GM23338 (cell line): ENCODE measurements around the gene JAK2. TPM values are rescaled to one million over a fixed set of nuclear protein-coding genes. Genes with fewer than 3 reads are reported as not detected.

Experiments used
- ATAC-seq: fragments of 200-7000 bp; cut with Tn5 transposase; 3 replicates; pipeline ENCODE4 v1.9.1; 2020
- DNase-seq: peaks from one replicate; pipeline ENCODE4 v3.0.0-alpha.2; 2015; ENCODE audit warnings: low spot score
- H2AFZ ChIP-seq: fragments of 200-600 bp; sonication (generic); 2 replicates; pipeline ENCODE4 v1.8.0; 2016; ENCODE audit warnings: antibody characterized with exemption, mild to moderate bottlenecking, moderate library complexity
- H3F3A ChIP-seq: fragments of 200-600 bp; sonication (generic); replicated peaks from 2 replicates; pipeline ENCODE4 v1.8.0; 2017; ENCODE audit warnings: antibody characterized with exemption, mixed run types, low read depth
- H3K27ac ChIP-seq: fragments of 200-600 bp; sonication (generic); 2 replicates; pipeline ENCODE4 v1.6.1; 2016; ENCODE audit warnings: low read depth
- H3K27me3 ChIP-seq: fragments of 200-600 bp; sonication (generic); 2 replicates; pipeline ENCODE4 v1.8.0; 2016; ENCODE audit warnings: mild to moderate bottlenecking, mixed run types, moderate library complexity; ENCODE audit not compliant: insufficient read depth
- H3K36me3 ChIP-seq: fragments of 200-600 bp; sonication (generic); 2 replicates; pipeline ENCODE4 v1.8.0; 2016; ENCODE audit warnings: mild to moderate bottlenecking; ENCODE audit not compliant: insufficient read depth
- H3K4me1 ChIP-seq: fragments of 200-600 bp; sonication (generic); 2 replicates; pipeline ENCODE4 v1.8.0; 2016; ENCODE audit warnings: mild to moderate bottlenecking, moderate library complexity; ENCODE audit not compliant: insufficient read depth
- H3K4me2 ChIP-seq: fragments of 200-600 bp; sonication (generic); 2 replicates; pipeline ENCODE4 v1.7.1; 2017; ENCODE audit warnings: mixed run types
- H3K4me3 ChIP-seq: fragments of 200-600 bp; sonication (generic); 2 replicates; pipeline ENCODE4 v1.6.1; 2016; ENCODE audit warnings: mixed run types
- H3K79me2 ChIP-seq: fragments of 200-600 bp; sonication (generic); replicated peaks from 2 replicates; pipeline ENCODE4 v1.8.0; 2017; ENCODE audit warnings: mild to moderate bottlenecking; ENCODE audit not compliant: insufficient read depth
- H3K9me2 ChIP-seq: fragments of 200-600 bp; sonication (generic); 2 replicates; pipeline ENCODE4 v1.8.0; 2017; ENCODE audit not compliant: insufficient read depth
- H4K20me1 ChIP-seq: fragments of 200-600 bp; sonication (generic); replicated peaks from 2 replicates; pipeline ENCODE4 v1.8.0; 2017; ENCODE audit warnings: mild to moderate bottlenecking; ENCODE audit not compliant: insufficient read depth
- H3K27ac Mint-ChIP-seq: 2 replicates; pipeline ENCODE4 v1.8.0; 2020; ENCODE audit warnings: inconsistent platforms, mild to moderate bottlenecking, moderate library complexity, mixed read lengths
- H3K27me3 Mint-ChIP-seq: 3 replicates; pipeline ENCODE4 v1.8.0; 2022; ENCODE audit warnings: low read depth, mild to moderate bottlenecking, moderate library complexity, mixed read lengths, inconsistent platforms; ENCODE audit not compliant: insufficient read depth, poor library complexity
- H3K36me3 Mint-ChIP-seq: 3 replicates; pipeline ENCODE4 v1.8.0; 2021; ENCODE audit warnings: low read depth, mild to moderate bottlenecking, inconsistent platforms, moderate library complexity, mixed read lengths
- H3K4me1 Mint-ChIP-seq: 3 replicates; pipeline ENCODE4 v1.8.0; 2020; ENCODE audit warnings: mild to moderate bottlenecking, inconsistent platforms, mixed read lengths
- H3K4me3 Mint-ChIP-seq: 3 replicates; pipeline ENCODE4 v1.8.0; 2021; ENCODE audit warnings: moderate library complexity, mild to moderate bottlenecking, inconsistent platforms, mixed read lengths
- H3K9me3 Mint-ChIP-seq: 3 replicates; pipeline ENCODE4 v1.8.0; 2020; ENCODE audit warnings: moderate library complexity, mild to moderate bottlenecking, inconsistent platforms, mixed read lengths
- CREB1 ChIP-seq: fragments of 250-450 bp; sonication (Bioruptor Pico); IDR thresholded peaks from 2 replicates; pipeline ENCODE4 v1.5.0; 2020; ENCODE audit warnings: low read depth, mild to moderate bottlenecking, moderate library complexity
- EZH2 ChIP-seq: fragments of 200-600 bp; sonication (generic); IDR thresholded peaks from one replicate; pipeline ENCODE4 v1.8.0; 2017; ENCODE audit warnings: antibody characterized with exemption, mild to moderate bottlenecking, low read depth; ENCODE audit not compliant: unreplicated experiment
- EZH2phosphoT487 ChIP-seq: fragments of 200-600 bp; sonication (generic); IDR thresholded peaks from one replicate; pipeline ENCODE4 v1.8.1; 2018; ENCODE audit warnings: antibody characterized with exemption; ENCODE audit not compliant: unreplicated experiment
- JUNB ChIP-seq: IDR thresholded peaks from one replicate; pipeline ENCODE4 v1.6.1; 2016; ENCODE audit warnings: antibody characterized with exemption; ENCODE audit not compliant: unreplicated experiment
- NANOG ChIP-seq: IDR thresholded peaks from 2 replicates; pipeline ENCODE4 v1.6.1; 2016; ENCODE audit warnings: antibody characterized with exemption, borderline replicate concordance
- POLR2AphosphoS5 ChIP-seq: IDR thresholded peaks from 2 replicates; pipeline ENCODE4 v1.6.1; 2016; ENCODE audit warnings: antibody characterized with exemption, low read depth
- REST ChIP-seq: IDR thresholded peaks from one replicate; pipeline ENCODE4 v1.6.1; 2018; ENCODE audit warnings: antibody characterized with exemption; ENCODE audit not compliant: unreplicated experiment
- ZNF114 ChIP-seq: fragments of 250-450 bp; sonication (Bioruptor Pico); IDR thresholded peaks from 2 replicates; pipeline ENCODE4 v1.5.0; 2020; ENCODE audit warnings: mild to moderate bottlenecking, moderate library complexity
- ZNF331 ChIP-seq: fragments of 250-450 bp; sonication (Bioruptor Pico); IDR thresholded peaks from 2 replicates; pipeline ENCODE4 v1.5.0; 2020; ENCODE audit warnings: low read depth, mild to moderate bottlenecking, moderate library complexity
- polyA plus RNA-seq: library from polyadenylated mRNA; unstranded; fragments of >200 nt; fragmentation: Nextera tagmentation; extraction: Ambion mirVana; gene quantifications from 2 replicates; pipeline ENCODE4 v1.2.1, GENCODE V29; 2016
- total RNA-seq: library from RNA; depleted of rRNA; stranded (reverse); fragments of >200 nt; shearing (Covaris generic); gene quantifications from 2 replicates; pipeline ENCODE4 v1.2.3, GENCODE V29; 2014
- TF ChIP-seq, protein P1 (sequence below): IDR thresholded peaks from 2 replicates; pipeline ENCODE4 v1.6.1; 2016; ENCODE audit warnings: antibody characterized with exemption
- TF ChIP-seq, protein P2 (sequence below): fragments of 250-450 bp; sonication (Bioruptor Pico); IDR thresholded peaks from 2 replicates; pipeline ENCODE4 v1.5.0; 2020; ENCODE audit warnings: mild to moderate bottlenecking, moderate library complexity
- TF ChIP-seq, protein P3 (sequence below), 2 experiments: fragments of 200-600 bp in 1 of 2; sonication (generic) in 1 of 2; conservative IDR thresholded peaks; 2 replicates each; pipeline versions ENCODE4 v1.5.1 to v1.6.1; 2016 to 2017; ENCODE audit warnings: antibody characterized with exemption in 2 of 2, low read depth in 2 of 2, mild to moderate bottlenecking in 2 of 2, moderate library complexity in 1 of 2

The JAK2 gene
- total and polyA plus RNA-seq, 2 experiments from 2014 or later = 1.1 to 3.0 TPM

DNA sequence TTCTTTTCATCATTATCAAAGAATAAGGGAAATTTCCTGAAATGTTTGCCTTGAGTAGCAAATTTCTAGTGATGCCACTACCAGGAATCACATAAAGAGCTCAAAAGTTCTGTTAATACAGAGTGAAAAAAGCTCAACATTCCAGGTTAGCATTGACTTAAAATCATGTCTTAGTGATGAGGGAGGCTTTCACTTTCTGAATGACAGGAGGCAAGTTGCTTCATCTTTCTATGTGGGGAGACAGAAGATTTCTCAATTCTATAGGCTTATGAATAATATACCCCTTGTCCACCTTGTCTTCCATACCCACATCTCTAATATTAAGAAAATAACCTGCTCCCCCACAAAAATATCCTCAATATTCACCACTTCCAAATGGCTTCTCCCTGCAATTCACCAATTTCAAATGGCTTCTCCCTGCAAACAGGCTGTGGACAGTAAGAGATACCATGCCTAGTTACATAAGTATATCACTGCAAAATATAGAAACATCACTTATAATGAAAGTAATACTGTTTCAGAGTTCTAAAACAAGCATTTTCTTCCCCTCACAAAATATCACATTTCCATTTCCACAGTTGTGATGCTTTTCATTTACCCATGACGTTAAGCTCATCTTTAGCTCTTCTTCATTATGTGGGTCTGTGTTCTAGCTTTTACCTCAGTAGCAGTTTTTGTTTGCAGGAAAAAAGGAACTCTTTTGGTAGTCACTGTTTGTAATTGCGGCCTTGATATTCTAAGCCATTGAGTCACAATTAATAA is 2.2 kb upstream of the JAK2 start:
- no peaks in the 10 kb centered on the region for H3K79me2 ChIP-seq
- no peaks in the 10 kb centered on the region; the same call in 2 of the 3 replicates for H3K36me3 Mint-ChIP-seq
- no peak for ATAC-seq
- no peak for DNase-seq
- no peak for TF ChIP-seq NANOG
- TF ChIP-seq, protein P1, sequence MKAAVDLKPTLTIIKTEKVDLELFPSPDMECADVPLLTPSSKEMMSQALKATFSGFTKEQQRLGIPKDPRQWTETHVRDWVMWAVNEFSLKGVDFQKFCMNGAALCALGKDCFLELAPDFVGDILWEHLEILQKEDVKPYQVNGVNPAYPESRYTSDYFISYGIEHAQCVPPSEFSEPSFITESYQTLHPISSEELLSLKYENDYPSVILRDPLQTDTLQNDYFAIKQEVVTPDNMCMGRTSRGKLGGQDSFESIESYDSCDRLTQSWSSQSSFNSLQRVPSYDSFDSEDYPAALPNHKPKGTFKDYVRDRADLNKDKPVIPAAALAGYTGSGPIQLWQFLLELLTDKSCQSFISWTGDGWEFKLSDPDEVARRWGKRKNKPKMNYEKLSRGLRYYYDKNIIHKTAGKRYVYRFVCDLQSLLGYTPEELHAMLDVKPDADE = no peak
- TF ChIP-seq, protein P2, sequence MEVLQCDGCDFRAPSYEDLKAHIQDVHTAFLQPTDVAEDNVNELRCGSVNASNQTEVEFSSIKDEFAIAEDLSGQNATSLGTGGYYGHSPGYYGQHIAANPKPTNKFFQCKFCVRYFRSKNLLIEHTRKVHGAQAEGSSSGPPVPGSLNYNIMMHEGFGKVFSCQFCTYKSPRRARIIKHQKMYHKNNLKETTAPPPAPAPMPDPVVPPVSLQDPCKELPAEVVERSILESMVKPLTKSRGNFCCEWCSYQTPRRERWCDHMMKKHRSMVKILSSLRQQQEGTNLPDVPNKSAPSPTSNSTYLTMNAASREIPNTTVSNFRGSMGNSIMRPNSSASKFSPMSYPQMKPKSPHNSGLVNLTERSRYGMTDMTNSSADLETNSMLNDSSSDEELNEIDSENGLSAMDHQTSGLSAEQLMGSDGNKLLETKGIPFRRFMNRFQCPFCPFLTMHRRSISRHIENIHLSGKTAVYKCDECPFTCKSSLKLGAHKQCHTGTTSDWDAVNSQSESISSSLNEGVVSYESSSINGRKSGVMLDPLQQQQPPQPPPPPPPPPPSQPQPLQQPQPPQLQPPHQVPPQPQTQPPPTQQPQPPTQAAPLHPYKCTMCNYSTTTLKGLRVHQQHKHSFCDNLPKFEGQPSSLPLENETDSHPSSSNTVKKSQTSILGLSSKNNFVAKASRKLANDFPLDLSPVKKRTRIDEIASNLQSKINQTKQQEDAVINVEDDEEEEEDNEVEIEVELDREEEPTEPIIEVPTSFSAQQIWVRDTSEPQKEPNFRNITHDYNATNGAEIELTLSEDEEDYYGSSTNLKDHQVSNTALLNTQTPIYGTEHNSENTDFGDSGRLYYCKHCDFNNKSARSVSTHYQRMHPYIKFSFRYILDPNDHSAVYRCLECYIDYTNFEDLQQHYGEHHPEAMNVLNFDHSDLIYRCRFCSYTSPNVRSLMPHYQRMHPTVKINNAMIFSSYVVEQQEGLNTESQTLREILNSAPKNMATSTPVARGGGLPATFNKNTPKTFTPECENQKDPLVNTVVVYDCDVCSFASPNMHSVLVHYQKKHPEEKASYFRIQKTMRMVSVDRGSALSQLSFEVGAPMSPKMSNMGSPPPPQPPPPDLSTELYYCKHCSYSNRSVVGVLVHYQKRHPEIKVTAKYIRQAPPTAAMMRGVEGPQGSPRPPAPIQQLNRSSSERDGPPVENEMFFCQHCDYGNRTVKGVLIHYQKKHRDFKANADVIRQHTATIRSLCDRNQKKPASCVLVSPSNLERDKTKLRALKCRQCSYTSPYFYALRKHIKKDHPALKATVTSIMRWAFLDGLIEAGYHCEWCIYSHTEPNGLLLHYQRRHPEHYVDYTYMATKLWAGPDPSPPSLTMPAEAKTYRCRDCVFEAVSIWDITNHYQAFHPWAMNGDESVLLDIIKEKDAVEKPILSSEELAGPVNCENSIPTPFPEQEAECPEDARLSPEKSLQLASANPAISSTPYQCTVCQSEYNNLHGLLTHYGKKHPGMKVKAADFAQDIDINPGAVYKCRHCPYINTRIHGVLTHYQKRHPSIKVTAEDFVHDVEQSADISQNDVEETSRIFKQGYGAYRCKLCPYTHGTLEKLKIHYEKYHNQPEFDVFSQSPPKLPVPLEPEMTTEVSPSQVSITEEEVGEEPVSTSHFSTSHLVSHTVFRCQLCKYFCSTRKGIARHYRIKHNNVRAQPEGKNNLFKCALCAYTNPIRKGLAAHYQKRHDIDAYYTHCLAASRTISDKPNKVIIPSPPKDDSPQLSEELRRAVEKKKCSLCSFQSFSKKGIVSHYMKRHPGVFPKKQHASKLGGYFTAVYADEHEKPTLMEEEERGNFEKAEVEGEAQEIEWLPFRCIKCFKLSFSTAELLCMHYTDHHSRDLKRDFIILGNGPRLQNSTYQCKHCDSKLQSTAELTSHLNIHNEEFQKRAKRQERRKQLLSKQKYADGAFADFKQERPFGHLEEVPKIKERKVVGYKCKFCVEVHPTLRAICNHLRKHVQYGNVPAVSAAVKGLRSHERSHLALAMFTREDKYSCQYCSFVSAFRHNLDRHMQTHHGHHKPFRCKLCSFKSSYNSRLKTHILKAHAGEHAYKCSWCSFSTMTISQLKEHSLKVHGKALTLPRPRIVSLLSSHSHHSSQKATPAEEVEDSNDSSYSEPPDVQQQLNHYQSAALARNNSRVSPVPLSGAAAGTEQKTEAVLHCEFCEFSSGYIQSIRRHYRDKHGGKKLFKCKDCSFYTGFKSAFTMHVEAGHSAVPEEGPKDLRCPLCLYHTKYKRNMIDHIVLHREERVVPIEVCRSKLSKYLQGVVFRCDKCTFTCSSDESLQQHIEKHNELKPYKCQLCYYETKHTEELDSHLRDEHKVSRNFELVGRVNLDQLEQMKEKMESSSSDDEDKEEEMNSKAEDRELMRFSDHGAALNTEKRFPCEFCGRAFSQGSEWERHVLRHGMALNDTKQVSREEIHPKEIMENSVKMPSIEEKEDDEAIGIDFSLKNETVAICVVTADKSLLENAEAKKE (CRISPR knock-in tag) = no peak
- TF ChIP-seq ZNF114 (CRISPR knock-in tag) = no peak
- no peak for TF ChIP-seq REST
- no peak for TF ChIP-seq EZH2phosphoT487
- no peak for TF ChIP-seq JUNB
- no peak for TF ChIP-seq CREB1 (CRISPR knock-in tag)
- TF ChIP-seq EZH2 = no peak
- TF ChIP-seq, protein P3, sequence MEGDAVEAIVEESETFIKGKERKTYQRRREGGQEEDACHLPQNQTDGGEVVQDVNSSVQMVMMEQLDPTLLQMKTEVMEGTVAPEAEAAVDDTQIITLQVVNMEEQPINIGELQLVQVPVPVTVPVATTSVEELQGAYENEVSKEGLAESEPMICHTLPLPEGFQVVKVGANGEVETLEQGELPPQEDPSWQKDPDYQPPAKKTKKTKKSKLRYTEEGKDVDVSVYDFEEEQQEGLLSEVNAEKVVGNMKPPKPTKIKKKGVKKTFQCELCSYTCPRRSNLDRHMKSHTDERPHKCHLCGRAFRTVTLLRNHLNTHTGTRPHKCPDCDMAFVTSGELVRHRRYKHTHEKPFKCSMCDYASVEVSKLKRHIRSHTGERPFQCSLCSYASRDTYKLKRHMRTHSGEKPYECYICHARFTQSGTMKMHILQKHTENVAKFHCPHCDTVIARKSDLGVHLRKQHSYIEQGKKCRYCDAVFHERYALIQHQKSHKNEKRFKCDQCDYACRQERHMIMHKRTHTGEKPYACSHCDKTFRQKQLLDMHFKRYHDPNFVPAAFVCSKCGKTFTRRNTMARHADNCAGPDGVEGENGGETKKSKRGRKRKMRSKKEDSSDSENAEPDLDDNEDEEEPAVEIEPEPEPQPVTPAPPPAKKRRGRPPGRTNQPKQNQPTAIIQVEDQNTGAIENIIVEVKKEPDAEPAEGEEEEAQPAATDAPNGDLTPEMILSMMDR (conservative IDR thresholded peaks at IDR 0.05; ENCODE audit: low read depth in 2 of 2) = no peak
- no peak for TF ChIP-seq POLR2AphosphoS5
- no peak for TF ChIP-seq ZNF331 (CRISPR knock-in tag)
- H3K4me1 Mint-ChIP-seq = peaks cover 16% of the 10 kb centered on the region
- H3K27ac ChIP-seq = no peak overlapping the region
- no peak overlapping the region for H3K4me3 Mint-ChIP-seq
- no peaks in the 10 kb centered on the region; the same call in 2 of the 3 replicates for H3K9me3 Mint-ChIP-seq
- no peaks in the 10 kb centered on the region for H4K20me1 ChIP-seq
- H3K27ac Mint-ChIP-seq = no peak overlapping the region
- no peak overlapping the region for H2AFZ ChIP-seq
- H3F3A ChIP-seq = no peaks in the 10 kb centered on the region; the same call in 1 of the 2 replicates
- no peaks in the 10 kb centered on the region for H3K36me3 ChIP-seq
- H3K4me2 ChIP-seq = no peak overlapping the region
- H3K27me3 ChIP-seq = peaks cover 18% of the 10 kb centered on the region
- peaks cover 12% of the 10 kb centered on the region for H3K27me3 Mint-ChIP-seq
- H3K9me2 ChIP-seq = no peaks in the 10 kb centered on the region
- peaks cover 17% of the 10 kb centered on the region for H3K4me1 ChIP-seq
- no peak overlapping the region for H3K4me3 ChIP-seq
